C4-2B (cell line): ENCODE measurements around the gene PRIM2.
"Not testable (repeated sequence)": the region's sequence is repeated elsewhere in the genome, so short reads cannot be mapped to it uniquely, and the experiment has no call there.

Experiments used
- H3K27ac ChIP-seq: fragments of 450-650 bp; 2 replicates; pipeline ENCODE4 v1.5.1; 2017
- CTCF ChIP-seq: fragments of 450-650 bp; conservative IDR thresholded peaks from 2 replicates; pipeline ENCODE4 v1.5.1; 2017; ENCODE audit warnings: mild to moderate bottlenecking
- ZFX ChIP-seq: fragments of 450-650 bp; IDR thresholded peaks from 2 replicates; pipeline ENCODE4 v1.6.1; 2017

PRIM2 gene

DNA sequence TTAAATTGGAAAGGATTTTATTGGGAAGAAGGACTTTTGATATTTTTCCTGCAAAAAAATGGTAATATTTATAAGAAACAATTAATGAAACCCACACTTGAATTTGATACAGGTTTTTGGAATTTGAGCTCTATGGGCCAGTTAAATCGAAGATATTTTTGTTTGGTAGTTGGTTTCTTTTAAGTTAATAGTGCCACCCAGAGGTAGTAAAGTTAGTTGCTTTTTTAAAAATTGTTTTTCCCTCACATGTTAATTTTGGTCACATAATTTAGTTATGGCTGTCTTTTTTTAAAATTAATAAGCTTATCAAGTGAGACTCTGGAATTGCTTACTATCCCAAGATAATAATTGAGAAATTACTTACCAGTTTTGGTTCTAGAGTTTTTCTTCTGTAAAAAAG, 7.1 kb downstream of the PRIM2 start:
- H3K27ac ChIP-seq = no peak overlapping the region
- no peak for TF ChIP-seq ZFX
- peak; percentile 74 for TF ChIP-seq CTCF

GRCh38 chr6:57327311-57327710, 9.9 kb downstream of the PRIM2 start:
- TF ChIP-seq ZFX (no peak), CTCF (no peak)
- H3K27ac ChIP-seq = no peak overlapping the region

GRCh38 chr6:57328074-57328473, 10.6 kb downstream of the PRIM2 start:
- TF ChIP-seq CTCF = no peak
- TF ChIP-seq ZFX = no peak
- no peak overlapping the region for H3K27ac ChIP-seq

DNA sequence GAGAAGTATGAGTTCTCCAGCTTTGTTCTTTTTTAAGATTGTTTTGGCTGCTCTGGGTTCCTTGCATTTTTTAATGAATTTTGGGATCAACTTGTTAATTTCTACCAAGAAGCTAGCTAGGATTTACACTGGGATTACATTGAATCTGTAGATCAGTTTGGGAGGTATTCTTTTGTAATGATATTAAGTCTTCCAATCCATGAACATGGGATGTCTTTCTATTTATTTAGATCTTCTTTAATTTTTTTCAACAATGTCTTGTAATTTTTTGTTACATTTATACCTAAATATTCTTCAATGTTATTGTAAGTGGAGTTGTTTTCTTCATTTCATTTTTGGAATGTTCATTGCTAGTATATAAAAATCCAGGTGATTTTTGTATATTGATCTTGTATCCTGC, 12.5 kb downstream of the PRIM2 start:
- TF ChIP-seq CTCF (no peak), ZFX (no peak)
- no peak overlapping the region for H3K27ac ChIP-seq

GRCh38 chr6:57342148-57342669, 24.8 kb downstream of the PRIM2 start:
- TF ChIP-seq ZFX (no peak), CTCF (no peak)
- H3K27ac ChIP-seq = no peak overlapping the region

DNA sequence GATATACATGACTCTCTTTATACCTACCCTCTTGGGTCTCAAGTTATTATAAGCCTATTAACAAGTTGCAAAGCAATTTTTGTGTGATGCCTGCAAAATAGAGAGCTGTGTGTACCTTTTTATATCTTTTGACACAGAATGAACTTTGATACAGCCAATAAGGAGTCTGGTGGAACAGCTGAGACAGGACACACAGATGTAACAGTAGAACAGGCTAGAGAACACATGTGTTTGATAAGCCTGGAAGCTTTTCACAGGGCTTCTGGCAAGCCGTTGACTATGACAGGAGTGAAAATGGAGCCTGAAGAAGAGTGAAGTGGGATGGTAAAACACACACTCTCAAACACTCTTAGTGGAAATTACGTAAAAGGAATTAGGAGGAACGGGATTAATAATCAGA, 25.9 kb downstream of the PRIM2 start:
- H3K27ac ChIP-seq = not testable (repeated sequence)

GRCh38 chr6:57346715-57347114, 29.3 kb downstream of the PRIM2 start:
- not testable (repeated sequence) for H3K27ac ChIP-seq

DNA sequence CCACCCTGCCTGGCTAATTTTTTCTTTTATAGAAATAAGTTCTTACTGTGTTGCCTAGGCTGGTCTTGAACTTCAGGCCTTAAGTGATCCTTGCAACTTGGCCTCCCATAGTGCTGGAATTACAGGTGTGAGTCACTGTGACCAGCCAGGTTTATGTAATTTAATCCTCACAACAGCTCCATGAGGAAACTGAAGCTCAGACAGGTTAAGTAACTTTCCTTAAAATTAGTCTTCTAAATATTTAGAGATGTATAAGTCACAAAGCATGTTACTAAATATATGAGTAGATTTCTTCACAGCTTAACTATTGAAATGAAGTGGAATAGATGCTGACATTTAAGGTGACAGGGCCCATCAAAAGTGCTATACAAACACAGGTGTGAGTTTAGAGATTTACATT, 30.2 kb downstream of the PRIM2 start:
- H3K27ac ChIP-seq = not testable (repeated sequence)

- H3K27ac ChIP-seq = not testable (repeated sequence)
Measured at GRCh38 chr6:57350443-57350842, 33.0 kb downstream of the PRIM2 start.

- H3K27ac ChIP-seq = not testable (repeated sequence)
Measured at GRCh38 chr6:57352596-57352995, 35.2 kb downstream of the PRIM2 start.

GRCh38 chr6:57358319-57358718, 40.9 kb downstream of the PRIM2 start:
- not testable (repeated sequence) for H3K27ac ChIP-seq

DNA sequence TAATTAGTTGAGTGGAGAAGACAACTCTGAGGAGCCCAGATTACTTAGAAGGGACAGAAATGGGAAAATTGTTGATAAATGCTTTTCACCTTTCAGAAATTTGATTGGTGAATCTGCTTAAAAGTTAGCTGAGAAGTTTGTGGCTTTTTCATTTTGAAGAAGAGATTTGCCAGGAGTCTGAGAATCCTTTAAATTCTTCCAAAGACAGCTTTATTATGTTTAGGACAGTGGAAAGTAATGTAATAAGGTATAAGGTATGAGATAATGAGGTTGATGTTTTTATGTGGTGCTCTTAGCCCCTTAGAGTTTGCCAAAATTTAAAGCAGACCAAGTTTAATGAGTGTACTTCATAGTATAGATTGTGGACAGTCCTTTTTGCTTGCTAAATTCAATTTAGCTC, 42.3 kb downstream of the PRIM2 start:
- H3K27ac ChIP-seq = not testable (repeated sequence)

DNA sequence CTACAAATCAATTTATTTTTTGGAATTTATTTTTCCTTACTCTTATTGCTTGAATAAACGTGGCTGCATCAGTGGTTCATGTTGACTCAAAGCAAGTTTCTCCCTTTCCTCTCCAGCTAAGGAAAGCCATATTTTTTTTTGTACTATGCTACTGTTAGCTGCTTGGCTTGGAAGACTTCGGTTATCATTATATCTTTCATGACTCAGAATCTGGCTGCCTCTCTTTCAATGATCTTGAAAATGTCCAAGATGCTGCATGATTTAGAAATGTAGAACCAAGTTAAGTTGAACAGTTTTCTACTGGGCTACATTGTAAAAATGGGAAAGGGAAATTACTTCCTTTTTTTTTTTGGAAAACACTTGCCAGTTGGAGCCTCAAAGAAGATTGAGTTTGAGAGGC, 44.9 kb downstream of the PRIM2 start:
- H3K27ac ChIP-seq = not testable (repeated sequence)

GRCh38 chr6:57365076-57365583, 47.7 kb downstream of the PRIM2 start:
- H3K27ac ChIP-seq = not testable (repeated sequence)

DNA sequence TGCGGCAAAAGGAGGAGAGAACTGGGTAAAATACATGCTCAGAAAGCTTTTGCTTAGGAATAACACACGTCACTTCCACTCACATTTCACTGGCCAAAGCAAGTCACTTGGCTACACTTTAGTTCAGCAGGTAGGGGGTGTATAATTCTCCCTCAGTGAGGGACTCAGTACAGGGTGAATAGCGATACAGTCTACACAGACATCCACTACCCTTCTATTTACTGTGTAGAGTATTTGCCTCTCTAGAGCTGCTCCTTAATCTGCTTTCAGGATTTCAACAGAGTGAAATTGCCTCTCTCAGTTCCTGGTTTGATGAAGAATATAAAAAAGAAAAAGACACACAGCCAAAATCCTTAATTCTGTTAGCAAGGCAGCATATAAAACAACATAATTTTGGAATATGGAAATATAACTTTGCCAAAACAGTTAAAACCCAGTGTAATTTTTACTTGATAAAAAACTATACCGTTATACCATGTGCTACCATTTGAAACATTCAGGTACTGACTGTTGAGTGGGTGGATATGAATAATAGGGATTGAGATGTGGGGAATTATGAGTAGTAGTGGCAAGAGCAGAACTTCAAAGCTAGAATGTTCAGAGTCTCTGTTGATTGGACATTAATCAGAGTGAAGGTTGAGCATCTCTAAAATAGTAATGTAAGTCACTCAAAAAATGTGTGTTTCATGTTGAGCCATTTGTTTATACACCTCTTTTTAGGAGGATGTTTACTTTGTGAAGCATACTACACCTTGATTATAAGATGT, 51.7 kb downstream of the PRIM2 start:
- H3K27ac ChIP-seq = not testable (repeated sequence)
